ENCODE results near the gene HHAT.

- TF ChIP-seq CTCF (conservative IDR thresholded peaks at IDR 0.05; ENCODE audit: low read depth, low read length) (no peak), EZH2 (IDR thresholded peaks at IDR 0.05; ENCODE audit: borderline replicate concordance, low read depth, low read length, poor library complexity, severe bottlenecking) (no peak)
Measured at GRCh38 chr1:210385228-210385627, 56.5 kb downstream of the HHAT start.
